Measurements from ENCODE around the gene CRBN. TPM values are rescaled to one million over a fixed set of nuclear protein-coding genes. Genes with fewer than 3 reads are reported as not detected.

CRBN gene
- total RNA-seq, 2 experiments from 2014 or later = 39.8 to 42.5 TPM

- DNase-seq (no peak), ATAC-seq (peak; percentile 61)
- Mint-ChIP-seq H3K4me3 (no peak overlapping the region), H3K4me1 (peaks cover 19% of the 10 kb centered on the region), H3K27ac (peak overlapping the region; percentile 29), H3K9me3 (ENCODE audit: low read depth) (peaks cover 3% of the 10 kb centered on the region), H3K36me3 (no peaks in the 10 kb centered on the region), H3K27me3 (peaks cover 4% of the 10 kb centered on the region)
- CTCF ChIA-PET = interaction anchor here (1.2 kb wide), 1 partner anchor 9 kb away, joined by 7 read pairs; no protein-coding TSS in a partner anchor
Observed at GRCh38 chr3:3191675-3192285, 12.3 kb upstream of the CRBN start.

GRCh38 chr3:3189961-3190360 lies 10.5 kb upstream of the CRBN start:
- Mint-ChIP-seq H3K4me3 (no peak overlapping the region), H3K9me3 (ENCODE audit: low read depth) (peaks cover 4% of the 10 kb centered on the region), H3K4me1 (peaks cover 17% of the 10 kb centered on the region), H3K27ac (no peak overlapping the region), H3K27me3 (peaks cover 6% of the 10 kb centered on the region), H3K36me3 (no peaks in the 10 kb centered on the region)
- DNase-seq (no peak), ATAC-seq (no peak)
- CTCF ChIA-PET = no interaction called here

GRCh38 chr3:3189102-3189727 lies 9.7 kb upstream of the CRBN start:
- peaks cover 9% of the 10 kb centered on the region for H3K27me3 Mint-ChIP-seq
- ATAC-seq (no peak), DNase-seq (no peak)
- CTCF ChIA-PET = interaction anchor here (1.5 kb wide), 1 partner anchor 11 kb away, joined by 4 read pairs; no protein-coding TSS in a partner anchor
- peaks cover 17% of the 10 kb centered on the region for H3K4me1 Mint-ChIP-seq
- H3K27ac Mint-ChIP-seq = no peak overlapping the region
- no peaks in the 10 kb centered on the region for H3K36me3 Mint-ChIP-seq
- peaks cover 4% of the 10 kb centered on the region for H3K9me3 Mint-ChIP-seq (ENCODE audit: low read depth)
- no peak overlapping the region for H3K4me3 Mint-ChIP-seq

- Mint-ChIP-seq H3K27me3 (peaks cover 7% of the 10 kb centered on the region), H3K9me3 (ENCODE audit: low read depth) (peaks cover 4% of the 10 kb centered on the region), H3K27ac (no peak overlapping the region), H3K4me3 (no peak overlapping the region), H3K4me1 (peaks cover 6% of the 10 kb centered on the region), H3K36me3 (no peaks in the 10 kb centered on the region)
- ATAC-seq = no peak
- CTCF ChIA-PET = interaction anchor here (1.2 kb wide), 1 partner anchor 16 kb away, joined by 3 read pairs; no protein-coding TSS in a partner anchor
- DNase-seq = no peak
Observed at GRCh38 chr3:3184876-3185275, 5.4 kb upstream of the CRBN start.

GRCh38 chr3:3180456-3180855 lies 965 bp upstream of the CRBN start:
- Mint-ChIP-seq H3K4me3 (no peak overlapping the region), H3K9me3 (ENCODE audit: low read depth) (no peaks in the 10 kb centered on the region), H3K4me1 (peaks cover 38% of the 10 kb centered on the region), H3K27ac (no peak overlapping the region), H3K27me3 (peaks cover 5% of the 10 kb centered on the region), H3K36me3 (peaks cover 3% of the 10 kb centered on the region)
- DNase-seq (no peak), ATAC-seq (no peak)
- CTCF ChIA-PET = interaction anchor here (1.1 to 1.5 kb wide), 2 partner anchors 13 to 817 kb away, joined by 3 to 4 read pairs; no protein-coding TSS in a partner anchor

GRCh38 chr3:3178498-3179328 lies 778 bp downstream of the CRBN start:
- Mint-ChIP-seq H3K36me3 (peaks cover 11% of the 10 kb centered on the region), H3K27ac (peak overlapping the region; percentile 81), H3K4me3 (peak overlapping the region; percentile 84), H3K27me3 (no peaks in the 10 kb centered on the region), H3K4me1 (peaks cover 49% of the 10 kb centered on the region), H3K9me3 (ENCODE audit: low read depth) (no peaks in the 10 kb centered on the region)
- CTCF ChIA-PET = interaction anchor here (0.6 to 1.0 kb wide), 4 partner anchors 22 to 72 kb away, joined by 3 to 6 read pairs (median 3); no protein-coding TSS in a partner anchor
- ATAC-seq = peak; percentile 8
- DNase-seq = no peak

GRCh38 chr3:3177861-3178497 lies 1.5 kb downstream of the CRBN start:
- Mint-ChIP-seq H3K4me1 (peaks cover 54% of the 10 kb centered on the region), H3K27ac (peak overlapping the region; percentile 81), H3K4me3 (peak overlapping the region; percentile 84), H3K36me3 (peaks cover 15% of the 10 kb centered on the region), H3K27me3 (no peaks in the 10 kb centered on the region), H3K9me3 (ENCODE audit: low read depth) (no peaks in the 10 kb centered on the region)
- ATAC-seq (no peak), DNase-seq (no peak)
- CTCF ChIA-PET = no interaction called here

- peak; percentile 75 for ATAC-seq
- peaks cover 31% of the 10 kb centered on the region for H3K36me3 Mint-ChIP-seq
- H3K4me1 Mint-ChIP-seq = peaks cover 47% of the 10 kb centered on the region
- H3K27ac Mint-ChIP-seq = peak overlapping the region; percentile 89
- CTCF ChIA-PET = interaction anchor here (1.0 to 3.1 kb wide), 4 partner anchors 11 to 826 kb away, joined by 3 to 12 read pairs (median 4); no protein-coding TSS in a partner anchor
- DNase-seq = no peak
- no peaks in the 10 kb centered on the region for H3K27me3 Mint-ChIP-seq
- H3K4me3 Mint-ChIP-seq = peak overlapping the region; percentile 72
- H3K9me3 Mint-ChIP-seq (ENCODE audit: low read depth) = no peaks in the 10 kb centered on the region
Observed at GRCh38 chr3:3172627-3173026, 6.9 kb downstream of the CRBN start.

GRCh38 chr3:3170998-3171397 lies 8.5 kb downstream of the CRBN start:
- Mint-ChIP-seq H3K4me3 (no peak overlapping the region), H3K27ac (no peak overlapping the region), H3K9me3 (ENCODE audit: low read depth) (no peaks in the 10 kb centered on the region), H3K27me3 (no peaks in the 10 kb centered on the region), H3K4me1 (peaks cover 41% of the 10 kb centered on the region), H3K36me3 (peaks cover 42% of the 10 kb centered on the region)
- ATAC-seq = no peak
- DNase-seq = no peak
- CTCF ChIA-PET = interaction anchor here (0.6 to 3.1 kb wide), 4 partner anchors 9 to 1442 kb away, joined by 3 to 12 read pairs (median 4); no protein-coding TSS in a partner anchor

- no peak overlapping the region for H3K4me3 Mint-ChIP-seq
- no peaks in the 10 kb centered on the region for H3K9me3 Mint-ChIP-seq (ENCODE audit: low read depth)
- ATAC-seq = no peak
- H3K27ac Mint-ChIP-seq = peak overlapping the region; percentile 34
- CTCF ChIA-PET = no interaction called here
- no peaks in the 10 kb centered on the region for H3K27me3 Mint-ChIP-seq
- peaks cover 16% of the 10 kb centered on the region for H3K4me1 Mint-ChIP-seq
- H3K36me3 Mint-ChIP-seq = peaks cover 55% of the 10 kb centered on the region
- DNase-seq = no peak
Observed at GRCh38 chr3:3165650-3166049, 13.8 kb downstream of the CRBN start.

GRCh38 chr3:3165241-3165640 lies 14.2 kb downstream of the CRBN start:
- no peak overlapping the region for H3K4me3 Mint-ChIP-seq
- H3K36me3 Mint-ChIP-seq = peaks cover 57% of the 10 kb centered on the region
- peaks cover 16% of the 10 kb centered on the region for H3K4me1 Mint-ChIP-seq
- H3K27me3 Mint-ChIP-seq = no peaks in the 10 kb centered on the region
- CTCF ChIA-PET = no interaction called here
- no peaks in the 10 kb centered on the region for H3K9me3 Mint-ChIP-seq (ENCODE audit: low read depth)
- peak overlapping the region; percentile 52 for H3K27ac Mint-ChIP-seq
- ATAC-seq (peak; percentile 67), DNase-seq (no peak)

- peaks cover 9% of the 10 kb centered on the region for H3K4me1 Mint-ChIP-seq
- no peak for DNase-seq
- CTCF ChIA-PET = interaction anchor here (2.6 kb wide), 1 partner anchor 10 kb away, joined by 12 read pairs; no protein-coding TSS in a partner anchor
- no peaks in the 10 kb centered on the region for H3K9me3 Mint-ChIP-seq (ENCODE audit: low read depth)
- H3K4me3 Mint-ChIP-seq = no peak overlapping the region
- H3K27me3 Mint-ChIP-seq = no peaks in the 10 kb centered on the region
- H3K36me3 Mint-ChIP-seq = peaks cover 76% of the 10 kb centered on the region
- no peak overlapping the region for H3K27ac Mint-ChIP-seq
- ATAC-seq = no peak
Observed at GRCh38 chr3:3160826-3161225, 18.7 kb downstream of the CRBN start.

- Mint-ChIP-seq H3K9me3 (ENCODE audit: low read depth) (no peaks in the 10 kb centered on the region), H3K4me1 (no peaks in the 10 kb centered on the region), H3K36me3 (peaks cover 72% of the 10 kb centered on the region), H3K4me3 (no peak overlapping the region), H3K27ac (no peak overlapping the region), H3K27me3 (no peaks in the 10 kb centered on the region)
- no peak for DNase-seq
- CTCF ChIA-PET = no interaction called here
- no peak for ATAC-seq
Observed at GRCh38 chr3:3157484-3157883, 22.0 kb downstream of the CRBN start.
